HepG2 (cell line): ENCODE measurements around the gene MAD2L2. TPM values are rescaled to one million over a fixed set of nuclear protein-coding genes. Genes with fewer than 3 reads are reported as not detected.
A peak's percentile ranks its signal among the peaks of the same experiment; 100 is the strongest.

Experiments used
- CCDC6 ChIP-seq: sonication (generic); formaldehyde crosslinking; IDR thresholded peaks from 2 replicates; pipeline ENCODE4 v1.8.1; 2022; ENCODE audit warnings: mild to moderate bottlenecking, missing genetic modification reagents, moderate library complexity
- CEBPB ChIP-seq: IDR thresholded peaks from 2 replicates; pipeline ENCODE4 v1.6.1; 2011; ENCODE audit warnings: low read depth, low read length, improper control_type of control experiment, borderline replicate concordance
- EZH2 ChIP-seq: conservative IDR thresholded peaks from 2 replicates; pipeline ENCODE4 v1.6.1; 2012; ENCODE audit warnings: mild to moderate bottlenecking, low read depth, low read length, moderate library complexity
- HDAC2 ChIP-seq: sonication (generic); formaldehyde crosslinking; IDR thresholded peaks from 2 replicates; pipeline ENCODE4 v1.4.0; 2020; ENCODE audit warnings: missing genetic modification reagents
- ISX ChIP-seq: sonication (generic); formaldehyde crosslinking; conservative IDR thresholded peaks from 2 replicates; pipeline ENCODE4 v1.5.0; 2020; ENCODE audit warnings: missing genetic modification reagents
- KDM6A ChIP-seq: IDR thresholded peaks from 2 replicates; pipeline ENCODE4 v1.6.1; 2016; ENCODE audit warnings: low read depth
- KMT2A ChIP-seq: sonication (generic); formaldehyde crosslinking; IDR thresholded peaks from 2 replicates; pipeline ENCODE4 v1.4.0; 2020; ENCODE audit warnings: missing genetic modification reagents
- MYC ChIP-seq: sonication (generic); formaldehyde crosslinking; IDR thresholded peaks from 2 replicates; pipeline ENCODE4 v1.9.0; 2021; ENCODE audit warnings: missing genetic modification reagents, borderline replicate concordance
- MYPOP ChIP-seq: sonication (generic); formaldehyde crosslinking; IDR thresholded peaks from 2 replicates; pipeline ENCODE4 v1.8.1; 2023; ENCODE audit warnings: mild to moderate bottlenecking, moderate library complexity, missing genetic modification reagents
- PCBP1 ChIP-seq: fragments of 200-400 bp; formaldehyde crosslinking; IDR thresholded peaks from 2 replicates; pipeline ENCODE4 v1.6.1; 2017; ENCODE audit warnings: mild to moderate bottlenecking, low read depth, low read length, borderline replicate concordance
- PITX1 ChIP-seq: sonication (generic); formaldehyde crosslinking; IDR thresholded peaks from 2 replicates; pipeline ENCODE4 v1.5.1; 2020; ENCODE audit warnings: mild to moderate bottlenecking, missing genetic modification reagents
- SALL1 ChIP-seq: sonication (generic); formaldehyde crosslinking; IDR thresholded peaks from 2 replicates; pipeline ENCODE4 v1.8.0; 2022; ENCODE audit warnings: mild to moderate bottlenecking, missing genetic modification reagents
- STAG1 ChIP-seq: sonication (generic); formaldehyde crosslinking; IDR thresholded peaks from 2 replicates; pipeline ENCODE4 v1.4.0; 2020; ENCODE audit warnings: missing genetic modification reagents
- TEAD2 ChIP-seq: sonication (generic); formaldehyde crosslinking; IDR thresholded peaks from 2 replicates; pipeline ENCODE4 v1.9.0; 2021; ENCODE audit warnings: missing genetic modification reagents
- THAP11 ChIP-seq: IDR thresholded peaks from 2 replicates; pipeline ENCODE4 v1.6.1; 2016; ENCODE audit warnings: missing biosample characterization, missing genetic modification reagents
- ZBTB37 ChIP-seq: sonication (generic); formaldehyde crosslinking; IDR thresholded peaks from 2 replicates; pipeline ENCODE4 v1.4.0; 2020; ENCODE audit warnings: mild to moderate bottlenecking, missing genetic modification reagents
- ZNF224 ChIP-seq: sonication (generic); formaldehyde crosslinking; IDR thresholded peaks from 2 replicates; pipeline ENCODE4 v1.5.0; 2020; ENCODE audit warnings: mild to moderate bottlenecking, missing genetic modification reagents
- ZNF263 ChIP-seq: sonication (generic); formaldehyde crosslinking; IDR thresholded peaks from 2 replicates; pipeline ENCODE4 v1.4.0; 2020; ENCODE audit warnings: missing genetic modification reagents
- ZNF326 ChIP-seq: sonication (generic); formaldehyde crosslinking; IDR thresholded peaks from 2 replicates; pipeline ENCODE4 v1.4.0; 2020; ENCODE audit warnings: missing genetic modification reagents, borderline replicate concordance
- ZNF331 ChIP-seq: sonication (generic); formaldehyde crosslinking; IDR thresholded peaks from 2 replicates; pipeline ENCODE4 v1.4.0; 2020; ENCODE audit warnings: missing genetic modification reagents
- ZNF776 ChIP-seq: sonication (generic); formaldehyde crosslinking; IDR thresholded peaks from 2 replicates; pipeline ENCODE4 v1.4.0; 2020; ENCODE audit warnings: mild to moderate bottlenecking, missing genetic modification reagents
- ZSCAN25 ChIP-seq: sonication (generic); formaldehyde crosslinking; IDR thresholded peaks from 2 replicates; pipeline ENCODE4 v1.8.0; 2022; ENCODE audit warnings: mild to moderate bottlenecking, missing genetic modification reagents
- polyA plus RNA-seq, 8 experiments: library from polyadenylated mRNA; depleted of rRNA in 3 of 8; stranded (reverse) in 7 of 8; unstranded in 1 of 8; fragments of >200 nt; fragmentation: Illumina TruSeq in 4 of 8; extraction: Trizol in 4 of 8; gene quantifications; 2 replicates each; pipeline versions ENCODE4 v1.2.1 to v1.2.3, GENCODE V29; 2011 to 2016; ENCODE audit warnings: low read depth in 4 of 8, missing spikeins in 1 of 8, mixed read lengths in 1 of 8; ENCODE audit not compliant: insufficient read depth in 1 of 8
- total RNA-seq, 5 experiments: library from RNA; depleted of rRNA; stranded (reverse); fragments of >200 nt; fragmentation: Illumina TruSeq; extraction: Trizol; gene quantifications; 2 replicates each; pipeline ENCODE4 v1.2.3, GENCODE V29; 2016; ENCODE audit warnings: low read depth in 1 of 5
- TF ChIP-seq, protein P1 (sequence below): sonication (generic); formaldehyde crosslinking; IDR thresholded peaks from 2 replicates; pipeline ENCODE4 v1.4.0; 2020; ENCODE audit warnings: missing genetic modification reagents, low read depth, mild to moderate bottlenecking, borderline replicate concordance
- TF ChIP-seq, protein P2 (sequence below): sonication (generic); formaldehyde crosslinking; IDR thresholded peaks from 2 replicates; pipeline ENCODE4 v1.4.0; 2020; ENCODE audit warnings: missing genetic modification reagents
- TF ChIP-seq, protein P3 (sequence below): sonication (generic); formaldehyde crosslinking; IDR thresholded peaks from 2 replicates; pipeline ENCODE4 v1.8.0; 2022; ENCODE audit warnings: mild to moderate bottlenecking, missing genetic modification reagents; ENCODE audit not compliant: insufficient replicate concordance

The MAD2L2 gene
- total and polyA plus RNA-seq, 2 of the 13 experiments (the other 11 are each of a cell fraction or from before 2014, with no cell fraction given): 51.8 to 53.8 TPM

GRCh38 chr1:11707621-11708276 is 26.8 kb upstream of the MAD2L2 start (continued):
- TF ChIP-seq, protein P1, sequence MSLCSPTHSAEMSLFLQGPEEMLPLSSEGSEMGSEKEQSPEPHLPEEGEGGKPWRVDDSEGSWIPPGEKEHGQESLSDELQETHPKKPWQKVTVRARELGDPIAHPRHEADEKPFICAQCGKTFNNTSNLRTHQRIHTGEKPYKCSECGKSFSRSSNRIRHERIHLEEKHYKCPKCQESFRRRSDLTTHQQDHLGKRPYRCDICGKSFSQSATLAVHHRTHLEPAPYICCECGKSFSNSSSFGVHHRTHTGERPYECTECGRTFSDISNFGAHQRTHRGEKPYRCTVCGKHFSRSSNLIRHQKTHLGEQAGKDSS (CRISPR knock-in tag): peak; percentile 34; the same call in 1 of the 2 replicates
- no peak for TF ChIP-seq CEBPB
- TF ChIP-seq TEAD2 (CRISPR knock-in tag): no peak
- TF ChIP-seq MYPOP: no peak
- no peak for TF ChIP-seq ZNF776 (CRISPR knock-in tag)
- no peak for TF ChIP-seq CCDC6 (CRISPR knock-in tag)
- no peak for TF ChIP-seq PCBP1
- 0 out of 2 replicates have a peak, but pooled peaks have one; percentile 38 for TF ChIP-seq PITX1 (CRISPR knock-in tag)
- TF ChIP-seq THAP11 (CRISPR knock-in tag): no peak
- TF ChIP-seq ZNF331: no peak
- TF ChIP-seq, protein P2, sequence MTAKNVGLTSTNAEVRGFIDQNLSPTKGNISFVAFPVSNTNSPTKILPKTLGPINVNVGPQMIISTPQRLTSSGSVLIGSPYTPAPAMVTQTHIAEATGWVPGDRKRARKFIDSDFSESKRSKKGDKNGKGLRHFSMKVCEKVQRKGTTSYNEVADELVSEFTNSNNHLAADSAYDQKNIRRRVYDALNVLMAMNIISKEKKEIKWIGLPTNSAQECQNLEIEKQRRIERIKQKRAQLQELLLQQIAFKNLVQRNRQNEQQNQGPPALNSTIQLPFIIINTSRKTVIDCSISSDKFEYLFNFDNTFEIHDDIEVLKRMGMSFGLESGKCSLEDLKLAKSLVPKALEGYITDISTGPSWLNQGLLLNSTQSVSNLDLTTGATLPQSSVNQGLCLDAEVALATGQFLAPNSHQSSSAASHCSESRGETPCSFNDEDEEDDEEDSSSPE: no peak
- no peak for TF ChIP-seq KDM6A
- no peak for TF ChIP-seq ZNF224 (CRISPR knock-in tag)
- no peak for TF ChIP-seq KMT2A (CRISPR knock-in tag)
- peak; percentile 68; the same call in 1 of the 2 replicates for TF ChIP-seq ZNF263 (CRISPR knock-in tag)
- TF ChIP-seq STAG1: peak; percentile 18; the same call in 1 of the 2 replicates
- TF ChIP-seq MYC (CRISPR knock-in tag): no peak
- TF ChIP-seq ZSCAN25: 0 out of 2 replicates have a peak, but pooled peaks have one; percentile 25
- no peak for TF ChIP-seq HDAC2 (CRISPR knock-in tag)
- 0 out of 2 replicates have a peak, but pooled peaks have one; percentile 15 for TF ChIP-seq SALL1 (CRISPR knock-in tag)
- TF ChIP-seq, protein P3, sequence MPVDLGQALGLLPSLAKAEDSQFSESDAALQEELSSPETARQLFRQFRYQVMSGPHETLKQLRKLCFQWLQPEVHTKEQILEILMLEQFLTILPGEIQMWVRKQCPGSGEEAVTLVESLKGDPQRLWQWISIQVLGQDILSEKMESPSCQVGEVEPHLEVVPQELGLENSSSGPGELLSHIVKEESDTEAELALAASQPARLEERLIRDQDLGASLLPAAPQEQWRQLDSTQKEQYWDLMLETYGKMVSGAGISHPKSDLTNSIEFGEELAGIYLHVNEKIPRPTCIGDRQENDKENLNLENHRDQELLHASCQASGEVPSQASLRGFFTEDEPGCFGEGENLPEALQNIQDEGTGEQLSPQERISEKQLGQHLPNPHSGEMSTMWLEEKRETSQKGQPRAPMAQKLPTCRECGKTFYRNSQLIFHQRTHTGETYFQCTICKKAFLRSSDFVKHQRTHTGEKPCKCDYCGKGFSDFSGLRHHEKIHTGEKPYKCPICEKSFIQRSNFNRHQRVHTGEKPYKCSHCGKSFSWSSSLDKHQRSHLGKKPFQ: no peak
- no peak for TF ChIP-seq ISX (CRISPR knock-in tag)
- no peak for TF ChIP-seq EZH2
- no peak for TF ChIP-seq ZBTB37
- TF ChIP-seq ZNF326 (CRISPR knock-in tag): no peak
